Mesendoderm (in vitro differentiated cells): ENCODE measurements around the gene RNASE4.

Experiments
- DNase-seq: peaks from one replicate; pipeline ENCODE4 v3.0.0; 2013
- H2AK5ac ChIP-seq: 2 replicates; pipeline ENCODE4 v1.6.1; 2013; ENCODE audit warnings: low read length, inconsistent platforms
- H2BK120ac ChIP-seq: 2 replicates; pipeline ENCODE4 v1.6.1; 2013; ENCODE audit warnings: low read depth, mild to moderate bottlenecking, low read length, moderate library complexity, mixed read lengths
- H2BK15ac ChIP-seq: replicated peaks from 2 replicates; pipeline ENCODE4 v1.6.1; 2013; ENCODE audit warnings: low read depth, mild to moderate bottlenecking, moderate library complexity
- H2BK5ac ChIP-seq: 2 replicates; pipeline ENCODE4 v1.6.1; 2013; ENCODE audit warnings: low read length, inconsistent platforms
- H3K18ac ChIP-seq: 2 replicates; pipeline ENCODE4 v1.6.1; 2013; ENCODE audit warnings: mild to moderate bottlenecking, low read length, mixed read lengths
- H3K23ac ChIP-seq: one replicate; pipeline ENCODE4 v1.6.1; 2013; ENCODE audit warnings: low read length
- H3K27ac ChIP-seq: 2 replicates; pipeline ENCODE4 v1.5.1; 2013; ENCODE audit warnings: low read depth, mild to moderate bottlenecking, inconsistent platforms, low read length, moderate library complexity
- H3K27me3 ChIP-seq: 2 replicates; pipeline ENCODE4 v1.6.1; 2013; ENCODE audit warnings: low read length, control low read depth, mild to moderate bottlenecking, inconsistent platforms; ENCODE audit not compliant: insufficient read depth, poor library complexity
- H3K36me3 ChIP-seq: 2 replicates; pipeline ENCODE4 v1.6.1; 2013; ENCODE audit warnings: low read length, inconsistent platforms; ENCODE audit not compliant: control insufficient read depth, insufficient read depth
- H3K4ac ChIP-seq: one replicate; pipeline ENCODE4 v1.6.1; 2013; ENCODE audit warnings: low read depth, mild to moderate bottlenecking, low read length, moderate library complexity
- H3K4me1 ChIP-seq: 2 replicates; pipeline ENCODE4 v1.6.1; 2013; ENCODE audit warnings: low read depth, low read length, inconsistent platforms; ENCODE audit not compliant: control insufficient read depth
- H3K4me2 ChIP-seq: 2 replicates; pipeline ENCODE4 v1.6.1; 2013; ENCODE audit warnings: low read length
- H3K4me3 ChIP-seq: 2 replicates; pipeline ENCODE4 v1.5.1; 2013; ENCODE audit warnings: mild to moderate bottlenecking, low read length
- H3K56ac ChIP-seq: one replicate; pipeline ENCODE4 v1.6.1; 2013; ENCODE audit warnings: low read length
- H3K79me1 ChIP-seq: 2 replicates; pipeline ENCODE4 v1.6.1; 2013; ENCODE audit warnings: low read length, inconsistent platforms
- H3K79me2 ChIP-seq: 2 replicates; pipeline ENCODE4 v1.6.1; 2013; ENCODE audit warnings: mild to moderate bottlenecking, low read length; ENCODE audit not compliant: control insufficient read depth, insufficient read depth
- H3K9ac ChIP-seq: 2 replicates; pipeline ENCODE4 v1.6.1; 2013; ENCODE audit warnings: low read length, inconsistent platforms
- H4K5ac ChIP-seq: one replicate; pipeline ENCODE4 v1.6.1; 2013; ENCODE audit warnings: low read length
- H4K8ac ChIP-seq: one replicate; pipeline ENCODE4 v1.6.1; 2013; ENCODE audit warnings: low read depth, mild to moderate bottlenecking, control low read depth, low read length, moderate library complexity
- WGBS: extraction: QIAGEN DNeasy Blood & Tissue Kit; methylation state at CpG from one replicate; pipeline ENCODE4 v1.1.7; 2013; ENCODE audit warnings: low lambda C conversion rate, missing lambda C conversion rate; ENCODE audit not compliant: insufficient coverage; ENCODE audit errors: extremely low coverage; 5-methylcytosine and 5-hydroxymethylcytosine counted together

Gene RNASE4

DNA sequence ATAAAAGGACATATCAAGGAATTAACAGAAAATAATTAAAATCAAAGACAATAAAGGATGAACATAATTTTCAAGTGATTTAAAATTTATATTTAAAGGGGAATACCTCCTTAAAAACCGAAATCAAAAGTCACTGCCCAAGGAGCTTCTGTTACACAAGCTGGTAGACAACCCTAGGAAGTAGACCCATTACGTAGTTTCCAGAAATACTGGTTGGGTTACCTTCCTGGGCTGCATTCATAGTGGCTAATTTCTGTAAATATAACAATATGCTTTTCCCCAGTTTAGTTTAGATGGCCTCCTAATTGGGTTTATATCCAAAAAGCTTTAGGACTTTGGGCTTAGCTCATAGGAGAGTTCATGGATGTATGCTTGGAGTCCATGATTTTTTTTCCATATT lies 59.2 kb downstream of the RNASE4 start:
- H2AK5ac ChIP-seq = no peak overlapping the region
- H3K18ac ChIP-seq = no peak overlapping the region
- H2BK5ac ChIP-seq = no peak overlapping the region
- H3K27ac ChIP-seq = no peak overlapping the region
- no peaks in the 10 kb centered on the region for H3K27me3 ChIP-seq
- no peak for DNase-seq
- no peak overlapping the region for H3K4me3 ChIP-seq
- no peak overlapping the region for H4K8ac ChIP-seq
- H3K56ac ChIP-seq = no peak overlapping the region
- no peak overlapping the region for H4K5ac ChIP-seq
- H3K23ac ChIP-seq = no peak overlapping the region
- H3K36me3 ChIP-seq = no peaks in the 10 kb centered on the region
- no peak overlapping the region for H2BK15ac ChIP-seq
- H2BK120ac ChIP-seq = no peak overlapping the region
- H3K4me1 ChIP-seq = no peaks in the 10 kb centered on the region
- H3K9ac ChIP-seq = no peak overlapping the region
- no peaks in the 10 kb centered on the region for H3K79me1 ChIP-seq
- H3K4me2 ChIP-seq = no peak overlapping the region
- no CpG with 5 or more reads among the region's 2 CpGs for WGBS
- H3K79me2 ChIP-seq = no peaks in the 10 kb centered on the region
- H3K4ac ChIP-seq = no peak overlapping the region

DNA sequence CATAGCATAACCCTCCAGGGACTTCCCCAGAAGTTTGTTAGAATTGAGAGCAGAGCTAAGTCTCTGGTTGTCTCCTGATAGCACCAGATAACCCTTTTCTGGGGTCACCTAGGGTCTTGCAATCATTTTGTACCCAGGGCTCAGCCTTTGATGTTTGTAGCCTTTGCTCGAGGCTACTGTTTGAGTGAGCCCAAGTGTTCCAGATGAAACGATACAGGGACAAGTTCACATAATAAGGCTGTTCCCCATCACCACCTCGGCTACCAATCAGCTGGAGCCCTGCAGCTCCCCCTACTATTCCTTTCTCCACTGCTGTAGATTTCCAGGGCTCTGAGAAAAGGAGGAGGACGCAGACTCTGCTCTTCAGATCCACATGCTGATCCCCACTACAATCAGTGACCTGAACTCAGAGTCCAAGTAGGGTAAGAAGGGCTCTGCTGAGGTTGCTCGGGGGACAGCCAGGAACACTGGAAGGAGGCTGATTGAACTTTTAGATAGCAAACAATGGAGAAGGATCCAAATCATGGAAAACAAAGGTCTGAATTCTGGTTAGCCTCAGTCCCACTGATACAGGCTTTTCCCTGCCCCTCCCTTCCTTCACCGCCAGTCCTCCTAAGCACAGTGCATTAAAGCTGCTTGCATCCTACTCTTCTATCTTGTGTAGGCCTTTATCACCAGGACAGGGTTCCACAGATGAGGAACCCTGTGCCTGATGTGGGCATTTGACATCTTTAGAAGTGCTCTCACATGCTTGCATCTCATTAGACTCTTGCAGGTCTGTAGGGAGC lies 61.4 kb downstream of the RNASE4 start, which contains the start of gene EDDM3A:
Gene EDDM3A, plus strand, starts transcription at position 317 of the 788 bp plus-strand sequence. CDS start 1,694 bp downstream, outside the sequence.
- Histone ChIP-seq H3K9ac (no peak within 1 kb of the TSS), H3K4me2 (no peak within 1 kb of the TSS), H3K4me3 (no peak within 1 kb of the TSS), H3K27me3 (no peaks in the 10 kb centered on the region), H2BK120ac (no peak within 1 kb of the TSS), H3K4me1 (no peaks in the 10 kb centered on the region), H3K27ac (no peak within 1 kb of the TSS), H3K79me2 (no peaks in the 10 kb centered on the region), H2BK15ac (no peak within 1 kb of the TSS), H3K23ac (no peak within 1 kb of the TSS), H2AK5ac (no peak within 1 kb of the TSS), H2BK5ac (no peak within 1 kb of the TSS), H3K18ac (no peak within 1 kb of the TSS), H4K8ac (no peak within 1 kb of the TSS), H3K79me1 (no peaks in the 10 kb centered on the region), H3K36me3 (no peaks in the 10 kb centered on the region), H4K5ac (no peak within 1 kb of the TSS), H3K56ac (no peak within 1 kb of the TSS), H3K4ac (no peak within 1 kb of the TSS)
- DNase-seq = no peak
- WGBS = no CpG with 5 or more reads among the region's 6 CpGs

DNA sequence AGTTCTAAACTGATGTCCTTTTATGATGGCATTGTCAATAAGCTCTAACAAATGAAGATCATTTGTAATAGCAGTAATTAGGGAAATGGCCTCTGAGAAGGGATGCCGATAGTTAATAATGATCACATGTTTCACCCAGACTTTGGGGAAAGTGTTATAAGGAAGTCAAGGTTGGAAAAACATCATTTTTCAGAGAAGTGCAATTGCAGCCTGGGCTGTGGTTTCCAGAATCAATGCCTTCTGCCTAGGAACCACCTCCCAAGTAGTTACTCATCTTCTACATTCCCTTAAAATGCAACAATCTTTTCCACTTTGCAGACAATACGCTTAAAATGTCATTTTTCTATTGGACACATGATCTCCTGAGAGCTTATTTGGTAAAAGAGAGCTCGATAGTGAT lies 62.2 kb downstream of the RNASE4 start:
- Histone ChIP-seq H3K27ac (no peak overlapping the region), H3K79me2 (no peaks in the 10 kb centered on the region), H3K4ac (no peak overlapping the region), H3K79me1 (no peaks in the 10 kb centered on the region), H3K4me3 (no peak overlapping the region), H4K5ac (no peak overlapping the region), H3K36me3 (no peaks in the 10 kb centered on the region), H3K4me1 (no peaks in the 10 kb centered on the region), H2AK5ac (no peak overlapping the region), H3K4me2 (no peak overlapping the region), H3K56ac (no peak overlapping the region), H3K18ac (no peak overlapping the region), H3K23ac (no peak overlapping the region), H3K27me3 (no peaks in the 10 kb centered on the region), H4K8ac (no peak overlapping the region), H3K9ac (no peak overlapping the region), H2BK120ac (no peak overlapping the region), H2BK5ac (no peak overlapping the region), H2BK15ac (no peak overlapping the region)
- DNase-seq = no peak
- no CpG with 5 or more reads among the region's 3 CpGs for WGBS

DNA sequence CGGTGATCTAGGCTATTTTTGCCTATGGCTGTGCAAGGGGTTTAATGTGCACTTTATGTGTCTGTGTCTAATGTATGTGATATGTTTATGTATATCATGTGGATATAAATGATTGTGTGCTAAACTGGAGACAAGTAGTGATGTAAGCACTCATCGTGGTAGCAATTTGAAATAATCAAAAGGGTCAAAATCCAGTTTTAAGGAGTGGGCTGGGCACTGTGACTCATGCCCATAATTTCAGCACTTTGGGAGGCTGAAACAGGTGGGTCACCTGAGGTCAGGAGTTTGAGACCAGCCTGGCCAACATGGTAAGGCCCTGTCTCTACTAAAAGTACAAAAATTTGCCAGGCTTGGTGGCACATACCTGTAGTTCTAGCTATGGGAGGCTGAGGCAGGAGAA lies 64.1 kb downstream of the RNASE4 start:
- Histone ChIP-seq H3K4me1 (no peaks in the 10 kb centered on the region), H3K36me3 (no peaks in the 10 kb centered on the region), H3K79me2 (no peaks in the 10 kb centered on the region), H3K4ac (no peak overlapping the region), H2BK120ac (no peak overlapping the region), H3K27ac (no peak overlapping the region), H3K27me3 (no peaks in the 10 kb centered on the region), H3K56ac (no peak overlapping the region), H3K23ac (no peak overlapping the region), H2BK5ac (no peak overlapping the region), H3K4me3 (no peak overlapping the region), H2AK5ac (no peak overlapping the region), H3K9ac (no peak overlapping the region), H3K18ac (no peak overlapping the region), H3K79me1 (no peaks in the 10 kb centered on the region), H3K4me2 (no peak overlapping the region), H2BK15ac (no peak overlapping the region), H4K8ac (no peak overlapping the region), H4K5ac (no peak overlapping the region)
- DNase-seq = no peak
- no CpG with 5 or more reads among the region's 2 CpGs for WGBS

- Histone ChIP-seq H3K23ac (no peak overlapping the region), H2BK120ac (no peak overlapping the region), H2AK5ac (no peak overlapping the region), H3K79me2 (no peaks in the 10 kb centered on the region), H4K5ac (no peak overlapping the region), H3K4me1 (no peaks in the 10 kb centered on the region), H4K8ac (no peak overlapping the region), H3K27me3 (no peaks in the 10 kb centered on the region), H3K79me1 (no peaks in the 10 kb centered on the region), H3K4me3 (no peak overlapping the region), H3K27ac (no peak overlapping the region), H2BK15ac (no peak overlapping the region), H3K36me3 (no peaks in the 10 kb centered on the region), H3K56ac (no peak overlapping the region), H2BK5ac (no peak overlapping the region), H3K9ac (no peak overlapping the region), H3K4ac (no peak overlapping the region), H3K18ac (no peak overlapping the region), H3K4me2 (no peak overlapping the region)
- no peak for DNase-seq
- no CpG with 5 or more reads among the region's 1 CpG for WGBS
Observed at GRCh38 chr14:20750194-20750593, 65.8 kb downstream of the RNASE4 start.
